ENCODE results near the gene HDAC4. TPM values are rescaled to one million over a fixed set of nuclear protein-coding genes. Genes with fewer than 3 reads are reported as not detected.

Gene HDAC4
- total RNA-seq, 1 donor, result 28.3 TPM

DNA sequence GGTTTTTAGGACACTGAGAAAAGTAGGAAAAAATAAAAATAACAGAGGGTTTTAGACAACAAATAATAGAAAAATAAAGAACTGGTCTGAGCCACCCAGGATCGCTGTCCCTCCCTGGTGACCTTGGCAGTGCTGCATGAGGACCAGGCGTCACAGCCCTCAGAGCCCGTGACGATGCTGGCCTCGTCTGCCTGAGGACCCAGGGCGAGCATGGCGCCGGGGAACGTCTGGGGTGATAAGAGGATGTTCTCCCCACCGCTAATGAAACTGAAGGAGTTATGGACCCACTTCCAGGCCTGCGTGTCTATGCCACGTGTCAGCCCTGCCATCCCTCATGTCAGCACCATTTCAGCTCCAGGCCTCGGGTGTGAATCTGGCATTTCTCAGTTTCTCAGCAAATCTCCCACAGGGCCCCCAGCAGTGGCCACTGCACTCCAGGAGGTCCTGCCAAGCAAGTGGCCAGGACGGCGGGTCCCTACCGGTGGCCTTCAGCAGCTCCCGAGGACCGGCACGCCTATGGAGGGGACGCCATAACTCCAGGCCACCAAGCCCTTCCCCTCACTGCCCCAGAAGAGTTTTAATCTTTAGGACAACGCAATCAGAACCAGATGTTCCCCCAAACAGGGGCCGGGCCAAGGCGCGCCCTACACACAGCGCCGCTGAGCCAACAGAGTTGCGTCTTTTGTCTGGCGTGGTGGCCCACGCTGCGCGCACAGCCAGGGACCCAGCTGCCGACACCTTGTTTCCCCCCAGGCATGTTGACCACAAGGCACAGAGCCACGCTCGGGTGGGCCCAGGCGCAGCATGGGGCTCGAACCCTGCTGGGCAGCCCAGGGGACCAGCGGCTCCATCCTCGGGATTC, 373.2 kb downstream of the HDAC4 start:
- no peak overlapping the region for H3K4me3 ChIP-seq (ENCODE audit: low read depth, low read length)
- DNase-seq (ENCODE audit: low read depth), result no peak
- TF ChIP-seq, protein P1, sequence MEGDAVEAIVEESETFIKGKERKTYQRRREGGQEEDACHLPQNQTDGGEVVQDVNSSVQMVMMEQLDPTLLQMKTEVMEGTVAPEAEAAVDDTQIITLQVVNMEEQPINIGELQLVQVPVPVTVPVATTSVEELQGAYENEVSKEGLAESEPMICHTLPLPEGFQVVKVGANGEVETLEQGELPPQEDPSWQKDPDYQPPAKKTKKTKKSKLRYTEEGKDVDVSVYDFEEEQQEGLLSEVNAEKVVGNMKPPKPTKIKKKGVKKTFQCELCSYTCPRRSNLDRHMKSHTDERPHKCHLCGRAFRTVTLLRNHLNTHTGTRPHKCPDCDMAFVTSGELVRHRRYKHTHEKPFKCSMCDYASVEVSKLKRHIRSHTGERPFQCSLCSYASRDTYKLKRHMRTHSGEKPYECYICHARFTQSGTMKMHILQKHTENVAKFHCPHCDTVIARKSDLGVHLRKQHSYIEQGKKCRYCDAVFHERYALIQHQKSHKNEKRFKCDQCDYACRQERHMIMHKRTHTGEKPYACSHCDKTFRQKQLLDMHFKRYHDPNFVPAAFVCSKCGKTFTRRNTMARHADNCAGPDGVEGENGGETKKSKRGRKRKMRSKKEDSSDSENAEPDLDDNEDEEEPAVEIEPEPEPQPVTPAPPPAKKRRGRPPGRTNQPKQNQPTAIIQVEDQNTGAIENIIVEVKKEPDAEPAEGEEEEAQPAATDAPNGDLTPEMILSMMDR (IDR thresholded peaks at IDR 0.05; ENCODE audit: insufficient read depth, low read length), result no peak

GRCh38 chr2:239026711-239027361, 374.0 kb downstream of the HDAC4 start:
- no peak for DNase-seq (ENCODE audit: low read depth)
- H3K4me3 ChIP-seq (ENCODE audit: low read depth, low read length), result no peak overlapping the region
- TF ChIP-seq, protein P1 (IDR thresholded peaks at IDR 0.05; ENCODE audit: insufficient read depth, low read length), result no peak

- no peak overlapping the region for H3K4me3 ChIP-seq (ENCODE audit: low read depth, low read length)
- TF ChIP-seq, protein P1 (IDR thresholded peaks at IDR 0.05; ENCODE audit: insufficient read depth, low read length), result no peak
- DNase-seq (ENCODE audit: low read depth), result peak; percentile 26
These were observed 374.8 kb downstream of the HDAC4 start for GRCh38 chr2:239025951-239026461.

- TF ChIP-seq, protein P1 (IDR thresholded peaks at IDR 0.05; ENCODE audit: insufficient read depth, low read length), result no peak
- no peak overlapping the region for H3K4me3 ChIP-seq (ENCODE audit: low read depth, low read length)
- DNase-seq (ENCODE audit: low read depth), result peak; percentile 88
These were observed 375.6 kb downstream of the HDAC4 start for GRCh38 chr2:239025096-239025801.

GRCh38 chr2:239024226-239024625, 376.6 kb downstream of the HDAC4 start:
- DNase-seq (ENCODE audit: low read depth), result no peak
- no peak overlapping the region for H3K4me3 ChIP-seq (ENCODE audit: low read depth, low read length)
- TF ChIP-seq, protein P1 (IDR thresholded peaks at IDR 0.05; ENCODE audit: insufficient read depth, low read length), result no peak

DNA sequence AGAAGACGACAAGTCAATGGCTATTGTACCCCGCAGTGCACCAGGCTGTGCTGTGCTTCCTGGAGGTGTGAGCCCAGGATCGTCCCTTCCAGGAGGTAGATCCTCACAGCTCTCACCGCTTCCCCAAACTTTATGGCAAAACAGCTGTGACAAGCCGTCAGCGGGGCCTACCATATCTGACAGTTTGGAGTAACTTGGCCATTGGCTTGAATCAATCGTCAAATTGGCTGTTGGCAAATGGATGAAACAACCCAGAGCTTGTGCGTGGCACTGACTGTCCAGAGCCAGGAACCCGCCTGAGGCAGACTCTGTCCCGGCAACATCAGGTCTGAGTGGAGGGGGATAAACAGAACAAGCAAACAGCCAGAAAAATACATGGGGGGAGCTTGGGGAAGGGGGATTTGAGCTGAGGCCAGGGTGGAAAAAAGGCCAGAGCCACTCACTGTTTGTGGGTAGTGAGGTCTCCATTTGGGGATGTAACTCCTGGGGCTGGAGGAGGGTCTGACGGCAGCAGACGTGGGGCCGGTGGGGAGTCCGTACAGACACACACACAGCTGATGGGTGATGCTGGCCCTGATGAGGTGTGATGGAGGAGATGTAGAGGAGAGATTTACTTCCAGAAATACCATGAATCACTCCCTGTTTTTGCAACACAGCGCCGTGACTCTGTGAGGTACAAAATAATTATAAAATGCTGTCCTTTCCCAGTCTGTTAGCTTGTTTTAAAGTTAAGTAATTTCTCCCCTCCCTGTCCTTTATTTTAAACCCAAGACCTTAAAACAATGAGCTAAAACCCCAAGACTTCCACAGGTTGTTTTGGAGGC, 378.2 kb downstream of the HDAC4 start:
- TF ChIP-seq, protein P1 (IDR thresholded peaks at IDR 0.05; ENCODE audit: insufficient read depth, low read length), result no peak
- H3K4me3 ChIP-seq (ENCODE audit: low read depth, low read length), result no peak overlapping the region
- DNase-seq (ENCODE audit: low read depth), result no peak

All from fibroblast of the aortic adventitia (primary cell).